HG02571 (cell line): ENCODE measurements around the gene DVL1.

Experiments used
- ATAC-seq: cut with Tn5 transposase; IDR thresholded peaks from one replicate; pipeline ENCODE4 v1.9.1; 2021; ENCODE audit warnings: mild to moderate bottlenecking, moderate library complexity; ENCODE audit not compliant: unreplicated experiment

Gene DVL1

GRCh38 chr1:1285611-1286311 is 63.5 kb downstream of the DVL1 start:
- ATAC-seq = no peak
